ENCODE data around the gene ANKEF1. TPM values are rescaled to one million over a fixed set of nuclear protein-coding genes. Genes with fewer than 3 reads are reported as not detected.
"Not testable (repeated sequence)": the region's sequence is repeated elsewhere in the genome, so short reads cannot be mapped to it uniquely, and the experiment has no call there.

ANKEF1 gene
- total RNA-seq, 1 experiment from 2014 or later, result 5.6 TPM

DNA sequence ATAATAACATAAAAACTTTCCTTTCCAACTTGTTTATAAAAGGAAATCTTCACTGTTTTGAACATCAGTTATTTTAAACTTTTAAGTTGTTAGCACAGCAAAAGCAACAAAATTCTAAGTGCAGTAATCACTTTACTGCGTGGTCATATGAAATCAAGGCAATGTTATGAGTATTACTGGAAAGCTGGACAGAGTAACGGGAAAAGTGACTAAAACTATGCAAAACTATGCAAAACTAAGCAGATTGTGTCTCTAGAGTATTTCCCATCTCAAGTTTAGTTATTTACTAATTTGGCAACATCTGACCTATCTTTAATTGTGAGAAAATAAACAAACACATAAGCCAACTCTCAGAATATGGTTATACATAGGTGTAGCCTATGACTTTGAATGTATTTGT lies 10.9 kb upstream of the ANKEF1 start:
- Mint-ChIP-seq H3K36me3 (ENCODE audit: insufficient read depth, unreplicated experiment) (no peaks in the 10 kb centered on the region), H3K4me1 (ENCODE audit: insufficient read depth, unreplicated experiment) (no peaks in the 10 kb centered on the region), H3K4me3 (ENCODE audit: unreplicated experiment) (no peak overlapping the region), H3K9me3 (ENCODE audit: unreplicated experiment) (peaks cover 8% of the 10 kb centered on the region), H3K27me3 (ENCODE audit: insufficient read depth, unreplicated experiment) (no peaks in the 10 kb centered on the region), H3K27ac (ENCODE audit: low read depth, unreplicated experiment) (no peak overlapping the region)
- TF ChIP-seq, protein P1, sequence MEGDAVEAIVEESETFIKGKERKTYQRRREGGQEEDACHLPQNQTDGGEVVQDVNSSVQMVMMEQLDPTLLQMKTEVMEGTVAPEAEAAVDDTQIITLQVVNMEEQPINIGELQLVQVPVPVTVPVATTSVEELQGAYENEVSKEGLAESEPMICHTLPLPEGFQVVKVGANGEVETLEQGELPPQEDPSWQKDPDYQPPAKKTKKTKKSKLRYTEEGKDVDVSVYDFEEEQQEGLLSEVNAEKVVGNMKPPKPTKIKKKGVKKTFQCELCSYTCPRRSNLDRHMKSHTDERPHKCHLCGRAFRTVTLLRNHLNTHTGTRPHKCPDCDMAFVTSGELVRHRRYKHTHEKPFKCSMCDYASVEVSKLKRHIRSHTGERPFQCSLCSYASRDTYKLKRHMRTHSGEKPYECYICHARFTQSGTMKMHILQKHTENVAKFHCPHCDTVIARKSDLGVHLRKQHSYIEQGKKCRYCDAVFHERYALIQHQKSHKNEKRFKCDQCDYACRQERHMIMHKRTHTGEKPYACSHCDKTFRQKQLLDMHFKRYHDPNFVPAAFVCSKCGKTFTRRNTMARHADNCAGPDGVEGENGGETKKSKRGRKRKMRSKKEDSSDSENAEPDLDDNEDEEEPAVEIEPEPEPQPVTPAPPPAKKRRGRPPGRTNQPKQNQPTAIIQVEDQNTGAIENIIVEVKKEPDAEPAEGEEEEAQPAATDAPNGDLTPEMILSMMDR (IDR thresholded peaks at IDR 0.05; ENCODE audit: unreplicated experiment), result no peak
- ChIA-PET POLR2A (interaction anchor here (0.7 to 2.5 kb wide), 3 partner anchors 10 to 406 kb away, joined by 3 to 8 read pairs (median 3); partner anchors contain the start of gene ANKEF1), CTCF (interaction anchor here (1.0 to 1.1 kb wide), 2 partner anchors 16 to 38 kb away, joined by 3 to 4 read pairs; no protein-coding TSS in a partner anchor)
- BruUV-seq (replicated peaks), result no TSS peak
- DNase-seq (ENCODE audit: unreplicated experiment), result no peak
- intact Hi-C loops (cut with micrococcal nuclease), result no loop called here

DNA sequence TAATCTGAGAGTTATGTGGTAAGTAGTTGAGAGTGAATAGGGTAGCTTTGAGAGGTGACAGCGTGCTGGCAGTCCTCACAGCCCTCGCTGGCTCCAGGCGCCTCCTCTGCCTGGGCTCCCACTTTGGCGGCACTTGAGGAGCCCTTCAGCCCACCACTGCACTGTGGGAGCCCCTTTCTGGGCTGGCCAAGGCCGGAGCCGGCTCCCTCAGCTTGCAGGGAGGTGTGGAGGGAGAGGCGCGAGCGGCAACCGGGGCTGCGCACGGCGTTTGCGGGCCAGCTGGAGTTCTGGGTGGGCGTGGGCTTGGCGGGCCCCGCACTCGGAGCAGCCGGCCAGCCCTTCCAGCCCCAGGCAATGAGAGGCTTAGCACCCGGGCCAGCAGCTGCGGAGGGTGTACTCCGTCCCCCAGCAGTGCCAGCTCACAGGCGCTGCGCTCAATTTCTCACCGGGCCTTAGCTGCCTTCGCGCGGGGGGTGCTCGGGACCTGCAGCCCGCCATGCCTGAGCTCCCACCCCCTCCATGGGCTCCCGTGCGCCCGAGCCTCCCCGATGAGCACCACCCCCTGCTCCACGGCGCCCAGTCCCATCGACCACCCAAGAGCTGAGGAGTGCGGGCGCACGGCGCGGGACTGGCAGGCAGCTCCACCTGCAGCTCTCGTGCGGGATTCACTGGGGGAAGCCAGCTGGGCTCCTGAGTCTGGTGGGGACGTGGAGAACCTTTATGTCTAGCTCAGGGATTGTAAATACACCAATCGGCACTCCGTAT lies 3.2 kb upstream of the ANKEF1 start:
- H3K9me3 Mint-ChIP-seq (ENCODE audit: unreplicated experiment); H3K27me3 Mint-ChIP-seq (ENCODE audit: insufficient read depth, unreplicated experiment); intact Hi-C loops (cut with micrococcal nuclease); H3K36me3 Mint-ChIP-seq (ENCODE audit: insufficient read depth, unreplicated experiment); H3K4me1 Mint-ChIP-seq (ENCODE audit: insufficient read depth, unreplicated experiment); BruUV-seq (replicated peaks); DNase-seq (ENCODE audit: unreplicated experiment); POLR2A ChIA-PET; H3K27ac Mint-ChIP-seq (ENCODE audit: low read depth, unreplicated experiment); H3K4me3 Mint-ChIP-seq (ENCODE audit: unreplicated experiment): not testable (repeated sequence)
- CTCF ChIA-PET, result interaction anchor here (0.9 to 11.7 kb wide), 3 partner anchors 40 to 59 kb away, joined by 3 to 128 read pairs (median 12); no protein-coding TSS in a partner anchor

DNA sequence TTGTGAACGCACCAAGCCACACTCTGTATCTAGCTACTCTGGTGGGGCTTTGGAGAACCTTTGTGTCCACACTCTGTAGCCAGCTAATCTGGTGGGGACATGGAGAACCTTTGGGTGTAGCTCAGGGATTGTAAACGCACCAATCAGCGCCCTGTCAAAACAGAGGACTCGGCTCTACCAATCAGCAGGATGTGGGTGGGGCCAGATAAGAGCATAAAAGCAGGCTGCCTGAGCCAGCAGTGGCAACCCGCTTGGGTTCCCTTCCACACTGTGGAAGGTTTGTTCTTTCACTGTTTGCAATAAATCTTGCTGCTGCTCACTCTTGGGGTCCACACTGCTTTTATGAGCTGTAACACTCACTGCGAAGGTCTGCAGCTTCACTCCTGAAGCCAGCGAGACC lies 2.5 kb upstream of the ANKEF1 start:
- H3K4me1 Mint-ChIP-seq (ENCODE audit: insufficient read depth, unreplicated experiment); H3K27ac Mint-ChIP-seq (ENCODE audit: low read depth, unreplicated experiment); H3K36me3 Mint-ChIP-seq (ENCODE audit: insufficient read depth, unreplicated experiment); H3K27me3 Mint-ChIP-seq (ENCODE audit: insufficient read depth, unreplicated experiment); H3K9me3 Mint-ChIP-seq (ENCODE audit: unreplicated experiment); intact Hi-C loops (cut with micrococcal nuclease); H3K4me3 Mint-ChIP-seq (ENCODE audit: unreplicated experiment); DNase-seq (ENCODE audit: unreplicated experiment); BruUV-seq (replicated peaks): not testable (repeated sequence)
- CTCF ChIA-PET, result interaction anchor here (0.9 to 11.7 kb wide), 3 partner anchors 41 to 59 kb away, joined by 3 to 128 read pairs (median 12); no protein-coding TSS in a partner anchor
- POLR2A ChIA-PET, result interaction anchor here (1.4 kb wide), 1 partner anchor 46 kb away, joined by 3 read pairs; no protein-coding TSS in a partner anchor

DNA sequence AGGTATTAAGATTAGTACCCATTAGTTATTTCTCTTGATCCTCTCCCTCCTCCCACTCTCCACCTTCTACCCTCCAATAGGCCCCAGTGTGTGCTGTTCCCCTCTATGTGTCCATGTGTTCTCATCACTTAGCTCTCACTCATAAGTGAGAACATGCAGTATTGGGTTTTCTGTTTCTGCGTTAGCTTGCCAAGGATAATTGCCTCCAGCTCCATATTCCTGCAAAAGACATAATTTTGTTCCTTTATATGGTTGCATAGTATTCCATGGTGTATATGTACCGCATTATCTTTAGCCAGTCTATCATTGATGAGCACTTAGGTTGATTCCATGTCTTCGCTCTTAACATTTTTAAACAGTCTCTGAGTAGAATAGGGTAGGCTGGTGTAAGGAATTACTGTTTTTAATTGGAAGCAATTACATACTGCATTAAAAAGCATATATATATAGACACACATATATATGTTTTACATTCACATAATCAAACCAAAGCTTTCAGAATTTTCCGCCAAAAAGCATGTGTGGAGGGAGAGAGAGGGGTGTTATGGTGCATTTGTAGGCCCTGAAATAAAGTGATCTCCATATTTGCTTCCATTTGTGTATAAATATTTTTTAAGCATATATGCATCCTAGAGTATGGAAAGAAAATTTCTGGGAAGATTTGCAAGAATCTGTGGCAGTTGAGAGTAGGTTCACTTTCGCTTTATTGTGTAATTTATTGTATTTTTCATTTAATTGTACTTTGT lies 709 bp upstream of the ANKEF1 start:
- Mint-ChIP-seq H3K36me3 (ENCODE audit: insufficient read depth, unreplicated experiment) (peaks cover 11% of the 10 kb centered on the region), H3K27me3 (ENCODE audit: insufficient read depth, unreplicated experiment) (no peaks in the 10 kb centered on the region), H3K9me3 (ENCODE audit: unreplicated experiment) (no peaks in the 10 kb centered on the region), H3K4me1 (ENCODE audit: insufficient read depth, unreplicated experiment) (no peaks in the 10 kb centered on the region), H3K27ac (ENCODE audit: low read depth, unreplicated experiment) (no peak overlapping the region), H3K4me3 (ENCODE audit: unreplicated experiment) (peak overlapping the region; percentile 73)
- TF ChIP-seq, protein P1 (IDR thresholded peaks at IDR 0.05; ENCODE audit: unreplicated experiment), result no peak
- ChIA-PET CTCF (interaction anchor here (0.6 to 11.7 kb wide), 11 partner anchors 8 to 1331 kb away, joined by 3 to 128 read pairs (median 6); no protein-coding TSS in a partner anchor), POLR2A (interaction anchor here (0.5 to 3.4 kb wide), 18 partner anchors 9 to 782 kb away, joined by 3 to 30 read pairs (median 5); partner anchors contain the start of genes MKKS and SLX4IP)
- intact Hi-C loops (cut with micrococcal nuclease), result loop anchor here (2.0 kb wide), 1 partner anchor 41 kb away; no protein-coding TSS in a partner anchor
- BruUV-seq (replicated peaks), result no TSS peak
- DNase-seq (ENCODE audit: unreplicated experiment), result no peak

DNA sequence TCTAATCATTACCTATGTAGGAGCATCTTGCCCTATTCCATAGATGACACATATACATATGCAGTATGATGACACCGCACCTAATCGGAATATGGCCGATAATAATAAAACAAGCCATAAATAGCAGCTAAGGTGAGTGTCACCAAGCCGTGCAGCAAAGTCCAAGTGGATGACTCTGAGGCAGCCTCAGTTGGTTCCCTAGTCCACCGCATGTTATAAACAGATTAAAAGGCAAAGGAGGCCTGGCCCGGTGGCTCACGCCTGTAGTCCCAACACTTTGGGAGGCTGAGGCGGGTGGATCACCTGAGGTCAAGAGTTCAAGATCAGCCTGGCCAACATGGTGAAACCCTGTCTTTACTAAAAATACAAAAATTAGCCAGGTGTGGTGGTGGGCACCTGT lies 1.5 kb downstream of the ANKEF1 start:
- Mint-ChIP-seq H3K36me3 (ENCODE audit: insufficient read depth, unreplicated experiment) (peaks cover 13% of the 10 kb centered on the region), H3K4me1 (ENCODE audit: insufficient read depth, unreplicated experiment) (peaks cover 12% of the 10 kb centered on the region)
- not testable (repeated sequence) for H3K9me3 Mint-ChIP-seq (ENCODE audit: unreplicated experiment); H3K27me3 Mint-ChIP-seq (ENCODE audit: insufficient read depth, unreplicated experiment); H3K27ac Mint-ChIP-seq (ENCODE audit: low read depth, unreplicated experiment); BruUV-seq (replicated peaks); DNase-seq (ENCODE audit: unreplicated experiment); H3K4me3 Mint-ChIP-seq (ENCODE audit: unreplicated experiment)
- ChIA-PET POLR2A (interaction anchor here (1.0 to 3.4 kb wide), 5 partner anchors 41 to 398 kb away, joined by 3 to 20 read pairs (median 6); partner anchors contain the start of genes MKKS and SLX4IP), CTCF (interaction anchor here (0.6 to 11.7 kb wide), 8 partner anchors 12 to 57 kb away, joined by 3 to 128 read pairs (median 4); no protein-coding TSS in a partner anchor)
- intact Hi-C loops (cut with micrococcal nuclease), result loop anchor here (5.0 kb wide), 1 partner anchor 59 kb away; no protein-coding TSS in a partner anchor

Data from MCF 10A (cell line).